ENCODE data around the gene SCAP.

Gene SCAP

GRCh38 chr3:47412453-47412756 is 63.3 kb downstream of the SCAP start:
- Histone ChIP-seq H3K27me3 (ENCODE audit: insufficient read depth, low read length) (no peaks in the 10 kb centered on the region), H3K36me3 (ENCODE audit: insufficient read depth, low read length) (peaks cover 84% of the 10 kb centered on the region), H3K4me1 (ENCODE audit: insufficient read depth, low read length) (no peaks in the 10 kb centered on the region), H3K27ac (ENCODE audit: low read depth, low read length) (no peak overlapping the region), H3K4me3 (ENCODE audit: low read length) (no peak overlapping the region), H3K9me3 (ENCODE audit: insufficient read depth, low read depth, low read length) (no peaks in the 10 kb centered on the region), H3K9ac (ENCODE audit: low read depth, low read length) (no peak overlapping the region)
- WGBS: 94% methylated on average over 5 of the region's 5 CpGs

DNA sequence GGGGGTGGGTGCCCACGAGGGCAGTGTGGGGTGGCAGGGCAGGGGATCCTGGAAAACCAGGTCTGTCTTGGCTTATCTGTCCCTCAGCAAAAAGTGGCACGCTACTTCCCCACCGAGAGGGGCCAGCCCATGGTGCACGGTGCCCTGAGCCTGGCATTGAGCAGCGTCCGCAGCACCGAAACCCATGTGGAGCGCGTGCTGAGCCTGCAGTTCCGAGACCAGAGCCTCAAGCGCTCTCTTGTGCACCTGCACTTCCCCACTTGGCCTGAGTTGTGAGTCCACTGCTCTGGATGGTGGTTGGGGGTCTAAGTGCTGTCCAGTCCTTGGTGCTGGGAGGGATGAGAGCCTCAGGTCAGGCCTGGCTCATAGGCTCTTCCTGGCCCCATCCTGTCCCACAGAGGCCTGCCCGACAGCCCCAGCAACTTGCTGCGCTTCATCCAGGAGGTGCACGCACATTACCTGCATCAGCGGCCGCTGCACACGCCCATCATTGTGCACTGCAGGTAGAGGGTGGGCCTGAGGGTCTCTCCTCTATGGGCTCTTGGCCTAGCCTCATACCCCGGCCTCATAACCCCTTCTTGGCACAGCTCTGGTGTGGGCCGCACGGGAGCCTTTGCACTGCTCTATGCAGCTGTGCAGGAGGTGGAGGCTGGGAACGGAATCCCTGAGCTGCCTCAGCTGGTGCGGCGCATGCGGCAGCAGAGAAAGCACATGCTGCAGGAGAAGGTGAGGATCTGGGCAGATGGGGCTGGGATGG is 63.9 kb downstream of the SCAP start:
- peaks cover 85% of the 10 kb centered on the region for H3K36me3 ChIP-seq (ENCODE audit: insufficient read depth, low read length)
- no peak overlapping the region for H3K9ac ChIP-seq (ENCODE audit: low read depth, low read length)
- 96% methylated on average over 24 of the region's 24 CpGs for WGBS
- H3K27me3 ChIP-seq (ENCODE audit: insufficient read depth, low read length): no peaks in the 10 kb centered on the region
- no peak overlapping the region for H3K27ac ChIP-seq (ENCODE audit: low read depth, low read length)
- no peak overlapping the region for H3K4me3 ChIP-seq (ENCODE audit: low read length)
- H3K4me1 ChIP-seq (ENCODE audit: insufficient read depth, low read length): no peaks in the 10 kb centered on the region
- H3K9me3 ChIP-seq (ENCODE audit: insufficient read depth, low read depth, low read length): no peaks in the 10 kb centered on the region

- Histone ChIP-seq H3K4me3 (ENCODE audit: low read length) (no peak overlapping the region), H3K27me3 (ENCODE audit: insufficient read depth, low read length) (no peaks in the 10 kb centered on the region), H3K36me3 (ENCODE audit: insufficient read depth, low read length) (peaks cover 86% of the 10 kb centered on the region), H3K27ac (ENCODE audit: low read depth, low read length) (no peak overlapping the region), H3K9ac (ENCODE audit: low read depth, low read length) (no peak overlapping the region), H3K4me1 (ENCODE audit: insufficient read depth, low read length) (no peaks in the 10 kb centered on the region), H3K9me3 (ENCODE audit: insufficient read depth, low read depth, low read length) (no peaks in the 10 kb centered on the region)
- 96% methylated on average over 30 of the region's 30 CpGs for WGBS
These were observed 64.7 kb downstream of the SCAP start for GRCh38 chr3:47410801-47411646.

GRCh38 chr3:47410417-47410720 is 65.4 kb downstream of the SCAP start:
- Histone ChIP-seq H3K9me3 (ENCODE audit: insufficient read depth, low read depth, low read length) (no peaks in the 10 kb centered on the region), H3K4me3 (ENCODE audit: low read length) (no peak overlapping the region), H3K27ac (ENCODE audit: low read depth, low read length) (no peak overlapping the region), H3K4me1 (ENCODE audit: insufficient read depth, low read length) (no peaks in the 10 kb centered on the region), H3K36me3 (ENCODE audit: insufficient read depth, low read length) (peaks cover 83% of the 10 kb centered on the region), H3K9ac (ENCODE audit: low read depth, low read length) (no peak overlapping the region), H3K27me3 (ENCODE audit: insufficient read depth, low read length) (no peaks in the 10 kb centered on the region)
- 78% methylated on average over 10 of the region's 10 CpGs for WGBS

- 95% methylated on average over 26 of the region's 26 CpGs for WGBS
- Histone ChIP-seq H3K4me1 (ENCODE audit: insufficient read depth, low read length) (no peaks in the 10 kb centered on the region), H3K27me3 (ENCODE audit: insufficient read depth, low read length) (no peaks in the 10 kb centered on the region), H3K36me3 (ENCODE audit: insufficient read depth, low read length) (peaks cover 78% of the 10 kb centered on the region), H3K4me3 (ENCODE audit: low read length) (no peak overlapping the region), H3K9me3 (ENCODE audit: insufficient read depth, low read depth, low read length) (no peaks in the 10 kb centered on the region), H3K9ac (ENCODE audit: low read depth, low read length) (no peak overlapping the region), H3K27ac (ENCODE audit: low read depth, low read length) (no peak overlapping the region)
These were observed 65.9 kb downstream of the SCAP start for GRCh38 chr3:47409688-47410416.

GRCh38 chr3:47409284-47409683 is 66.5 kb downstream of the SCAP start:
- no peaks in the 10 kb centered on the region for H3K4me1 ChIP-seq (ENCODE audit: insufficient read depth, low read length)
- no peak overlapping the region for H3K27ac ChIP-seq (ENCODE audit: low read depth, low read length)
- H3K9me3 ChIP-seq (ENCODE audit: insufficient read depth, low read depth, low read length): no peaks in the 10 kb centered on the region
- H3K4me3 ChIP-seq (ENCODE audit: low read length): no peak overlapping the region
- peaks cover 72% of the 10 kb centered on the region for H3K36me3 ChIP-seq (ENCODE audit: insufficient read depth, low read length)
- H3K9ac ChIP-seq (ENCODE audit: low read depth, low read length): no peak overlapping the region
- 97% methylated on average over 15 of the region's 15 CpGs for WGBS
- no peaks in the 10 kb centered on the region for H3K27me3 ChIP-seq (ENCODE audit: insufficient read depth, low read length)

DNA sequence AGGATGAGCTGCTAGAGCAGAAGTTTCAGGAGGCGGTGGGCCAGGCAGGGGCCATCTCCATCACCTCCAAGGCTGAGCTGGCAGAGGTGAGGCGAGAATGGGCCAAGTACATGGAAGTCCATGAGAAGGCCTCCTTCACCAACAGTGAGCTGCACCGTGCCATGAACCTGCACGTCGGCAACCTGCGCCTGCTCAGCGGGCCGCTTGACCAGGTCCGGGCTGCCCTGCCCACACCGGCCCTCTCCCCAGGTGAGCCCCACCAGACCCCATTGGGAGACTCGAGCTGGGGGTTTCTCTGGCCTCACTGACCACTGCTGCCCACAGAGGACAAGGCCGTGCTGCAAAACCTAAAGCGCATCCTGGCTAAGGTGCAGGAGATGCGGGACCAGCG is 66.9 kb downstream of the SCAP start:
- H3K27ac ChIP-seq (ENCODE audit: low read depth, low read length): no peak overlapping the region
- H3K4me1 ChIP-seq (ENCODE audit: insufficient read depth, low read length): no peaks in the 10 kb centered on the region
- no peak overlapping the region for H3K4me3 ChIP-seq (ENCODE audit: low read length)
- H3K9me3 ChIP-seq (ENCODE audit: insufficient read depth, low read depth, low read length): no peaks in the 10 kb centered on the region
- no peaks in the 10 kb centered on the region for H3K27me3 ChIP-seq (ENCODE audit: insufficient read depth, low read length)
- 95% methylated on average over 15 of the region's 15 CpGs for WGBS
- H3K9ac ChIP-seq (ENCODE audit: low read depth, low read length): no peak overlapping the region
- H3K36me3 ChIP-seq (ENCODE audit: insufficient read depth, low read length): peaks cover 68% of the 10 kb centered on the region

DNA sequence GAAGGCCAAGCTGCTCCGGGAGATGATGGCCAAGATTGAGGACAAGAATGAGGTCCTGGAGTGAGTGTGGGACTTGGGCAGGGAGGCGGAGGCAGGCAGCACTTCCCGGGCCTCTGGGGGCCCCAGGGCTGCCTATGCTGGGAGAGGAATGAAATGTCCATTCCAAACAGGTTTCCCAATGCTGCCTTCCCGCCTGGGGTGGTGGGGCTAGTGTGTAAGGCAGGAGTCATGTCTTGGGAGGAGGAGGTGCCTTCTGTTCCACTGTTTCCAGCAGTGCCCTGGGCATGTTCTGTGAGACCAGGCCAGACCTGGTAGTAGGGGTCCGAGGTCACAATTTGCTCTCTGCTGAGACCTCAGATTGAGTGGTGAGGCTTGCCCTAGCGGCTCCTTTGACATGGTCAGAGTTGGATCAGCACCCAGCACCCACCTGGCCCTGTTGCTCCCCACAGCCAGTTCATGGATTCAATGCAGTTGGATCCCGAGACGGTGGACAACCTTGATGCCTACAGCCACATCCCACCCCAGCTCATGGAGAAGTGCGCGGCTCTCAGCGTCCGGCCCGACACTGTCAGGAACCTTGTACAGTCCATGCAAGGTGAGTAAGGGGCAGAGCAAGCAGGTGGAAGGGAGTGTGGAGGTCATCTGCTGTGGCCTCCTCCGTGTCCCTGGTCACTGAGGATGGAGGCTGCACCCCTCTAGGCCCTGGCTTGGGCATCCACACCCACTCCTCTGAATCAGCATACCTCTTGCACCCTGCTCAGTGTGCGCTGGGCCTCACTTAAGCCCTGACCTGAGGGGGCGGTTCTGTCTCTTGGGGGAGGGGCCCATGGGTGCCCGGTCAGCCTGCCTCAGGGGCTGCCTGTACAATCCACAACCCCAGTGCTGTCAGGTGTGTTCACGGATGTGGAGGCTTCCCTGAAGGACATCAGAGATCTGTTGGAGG is 67.6 kb downstream of the SCAP start:
- Histone ChIP-seq H3K4me3 (ENCODE audit: low read length) (no peak overlapping the region), H3K4me1 (ENCODE audit: insufficient read depth, low read length) (no peaks in the 10 kb centered on the region), H3K27ac (ENCODE audit: low read depth, low read length) (no peak overlapping the region), H3K27me3 (ENCODE audit: insufficient read depth, low read length) (no peaks in the 10 kb centered on the region), H3K9me3 (ENCODE audit: insufficient read depth, low read depth, low read length) (no peaks in the 10 kb centered on the region), H3K36me3 (ENCODE audit: insufficient read depth, low read length) (peaks cover 67% of the 10 kb centered on the region), H3K9ac (ENCODE audit: low read depth, low read length) (no peak overlapping the region)
- 94% methylated on average over 18 of the region's 18 CpGs for WGBS

- WGBS: over 99% methylated on average over 7 of the region's 7 CpGs
- H3K36me3 ChIP-seq (ENCODE audit: insufficient read depth, low read length): peaks cover 61% of the 10 kb centered on the region
- H3K9me3 ChIP-seq (ENCODE audit: insufficient read depth, low read depth, low read length): no peaks in the 10 kb centered on the region
- H3K27ac ChIP-seq (ENCODE audit: low read depth, low read length): no peak overlapping the region
- H3K4me1 ChIP-seq (ENCODE audit: insufficient read depth, low read length): no peaks in the 10 kb centered on the region
- no peak overlapping the region for H3K9ac ChIP-seq (ENCODE audit: low read depth, low read length)
- H3K27me3 ChIP-seq (ENCODE audit: insufficient read depth, low read length): no peaks in the 10 kb centered on the region
- H3K4me3 ChIP-seq (ENCODE audit: low read length): no peak overlapping the region
These were observed 68.5 kb downstream of the SCAP start for GRCh38 chr3:47407237-47407636.

DNA sequence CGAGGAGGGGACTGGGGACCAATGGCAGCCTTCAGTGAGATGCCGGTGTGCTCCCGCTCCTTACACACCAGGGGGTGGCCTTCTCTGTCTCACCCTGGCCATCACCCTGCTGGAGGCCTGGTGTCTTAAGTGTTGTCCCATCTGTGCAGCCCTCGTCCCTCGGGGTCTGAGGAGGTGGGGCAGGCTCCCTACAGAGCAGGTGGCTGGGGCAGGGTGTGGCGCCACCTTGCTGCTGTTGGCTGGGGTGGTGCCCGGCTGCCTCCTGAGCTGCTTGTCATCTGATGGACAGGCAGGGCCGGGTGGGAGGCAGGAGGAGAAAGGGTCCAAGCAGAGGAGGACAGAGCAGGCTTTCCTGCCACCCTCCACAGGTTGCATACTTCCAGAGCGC is 69.0 kb downstream of the SCAP start:
- Histone ChIP-seq H3K4me3 (ENCODE audit: low read length) (no peak overlapping the region), H3K9ac (ENCODE audit: low read depth, low read length) (no peak overlapping the region), H3K27ac (ENCODE audit: low read depth, low read length) (no peak overlapping the region), H3K36me3 (ENCODE audit: insufficient read depth, low read length) (peaks cover 59% of the 10 kb centered on the region), H3K9me3 (ENCODE audit: insufficient read depth, low read depth, low read length) (no peaks in the 10 kb centered on the region), H3K4me1 (ENCODE audit: insufficient read depth, low read length) (no peaks in the 10 kb centered on the region), H3K27me3 (ENCODE audit: insufficient read depth, low read length) (no peaks in the 10 kb centered on the region)
- 87% methylated on average over 9 of the region's 9 CpGs for WGBS
